Upper lobe of left lung (tissue), 4 donors: Measurements from ENCODE around the gene SUSD2.

Experiments used
- EP300 ChIP-seq, 4 donors: sonication (generic); formaldehyde crosslinking; IDR thresholded peaks; one replicate each; pipeline ENCODE4 v1.5.1; 2017; ENCODE audit warnings: antibody characterized with exemption in 4 of 4, control low read depth in 2 of 4
- POLR2A ChIP-seq, 4 donors: fragments of 450-650 bp; IDR thresholded peaks; one replicate each; pipeline ENCODE4 v1.5.1; 2016 to 2017; ENCODE audit warnings: antibody characterized with exemption in 4 of 4, mild to moderate bottlenecking in 2 of 4
- POLR2AphosphoS5 ChIP-seq, 2 donors: sonication (generic); formaldehyde crosslinking; IDR thresholded peaks; one replicate each; pipeline ENCODE4 v1.5.1; 2017; ENCODE audit warnings: antibody characterized with exemption in 2 of 2
- TF ChIP-seq, protein P1 (sequence below), 6 experiments: fragments of 450-650 bp in 4 of 6; fragments of 200-600 bp in 2 of 6; sonication (generic) in 2 of 6; IDR thresholded peaks; one replicate each; pipeline ENCODE4 v1.5.1; 2016 to 2019; ENCODE audit warnings: antibody characterized with exemption in 6 of 6

DNA sequence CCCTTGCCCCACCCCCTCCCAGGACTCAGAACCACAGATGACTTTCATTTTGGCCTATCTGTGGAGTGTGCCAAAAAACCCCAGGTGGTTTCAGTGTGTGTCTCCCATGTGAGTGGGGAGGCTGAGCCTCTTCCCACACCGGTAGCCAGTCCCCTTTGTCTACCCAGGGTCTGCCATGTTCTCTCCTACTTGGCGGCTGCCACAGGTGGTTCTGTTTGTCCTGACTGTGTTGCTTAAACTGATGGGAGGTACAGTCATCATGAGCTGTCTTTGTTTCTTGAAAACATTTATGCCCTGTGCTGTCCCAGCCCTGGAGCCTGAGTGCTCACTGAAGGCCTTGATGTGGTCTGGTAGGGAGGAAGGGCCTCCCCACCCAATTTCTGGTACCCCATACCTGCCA, 39.7 kb upstream of the SUSD2 start:
- TF ChIP-seq, protein P1, sequence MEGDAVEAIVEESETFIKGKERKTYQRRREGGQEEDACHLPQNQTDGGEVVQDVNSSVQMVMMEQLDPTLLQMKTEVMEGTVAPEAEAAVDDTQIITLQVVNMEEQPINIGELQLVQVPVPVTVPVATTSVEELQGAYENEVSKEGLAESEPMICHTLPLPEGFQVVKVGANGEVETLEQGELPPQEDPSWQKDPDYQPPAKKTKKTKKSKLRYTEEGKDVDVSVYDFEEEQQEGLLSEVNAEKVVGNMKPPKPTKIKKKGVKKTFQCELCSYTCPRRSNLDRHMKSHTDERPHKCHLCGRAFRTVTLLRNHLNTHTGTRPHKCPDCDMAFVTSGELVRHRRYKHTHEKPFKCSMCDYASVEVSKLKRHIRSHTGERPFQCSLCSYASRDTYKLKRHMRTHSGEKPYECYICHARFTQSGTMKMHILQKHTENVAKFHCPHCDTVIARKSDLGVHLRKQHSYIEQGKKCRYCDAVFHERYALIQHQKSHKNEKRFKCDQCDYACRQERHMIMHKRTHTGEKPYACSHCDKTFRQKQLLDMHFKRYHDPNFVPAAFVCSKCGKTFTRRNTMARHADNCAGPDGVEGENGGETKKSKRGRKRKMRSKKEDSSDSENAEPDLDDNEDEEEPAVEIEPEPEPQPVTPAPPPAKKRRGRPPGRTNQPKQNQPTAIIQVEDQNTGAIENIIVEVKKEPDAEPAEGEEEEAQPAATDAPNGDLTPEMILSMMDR (IDR thresholded peaks at IDR 0.05) = no peak
- TF ChIP-seq POLR2A (IDR thresholded peaks at IDR 0.05) (no peak), POLR2AphosphoS5 (IDR thresholded peaks at IDR 0.05) (no peak), EP300 (IDR thresholded peaks at IDR 0.05) (no peak)
